WTC11 (cell line): ENCODE results near the gene CDC16. TPM values are rescaled to one million over a fixed set of nuclear protein-coding genes. Genes with fewer than 3 reads are reported as not detected.

Experiments used
- ATAC-seq: fragments of 200-7000 bp; cut with Tn5 transposase; 2 replicates; pipeline ENCODE4 v1.10.0; 2021; ENCODE audit warnings: mild to moderate bottlenecking, moderate library complexity
- CTCF ChIA-PET: fragments of 300-600 bp; sonication (Branson Sonifier 250); formaldehyde crosslinking; loops from one replicate; lab custom pipeline; 2021; ENCODE audit warnings: antibody characterized with exemption; lab: Charles Lee
- POLR2A ChIA-PET: fragments of 350-600 bp; sonication (Branson Sonifier 250); formaldehyde crosslinking; loops from one replicate; lab custom pipeline; 2021; ENCODE audit warnings: antibody characterized with exemption; lab: Charles Lee
- DNase-seq: peaks from one replicate; pipeline ENCODE4 v3.0.0; 2021; ENCODE audit warnings: low spot score
- H3K27ac Mint-ChIP-seq: 2 replicates; pipeline ENCODE4 v1.8.0; 2021; ENCODE audit warnings: mixed read lengths
- H3K27me3 Mint-ChIP-seq: 2 replicates; pipeline ENCODE4 v1.8.0; 2021; ENCODE audit warnings: low read depth, mild to moderate bottlenecking, moderate library complexity, mixed read lengths
- H3K36me3 Mint-ChIP-seq: 2 replicates; pipeline ENCODE4 v1.8.0; 2021; ENCODE audit warnings: mixed read lengths
- H3K4me1 Mint-ChIP-seq: 2 replicates; pipeline ENCODE4 v1.8.0; 2022; ENCODE audit warnings: mixed read lengths
- H3K4me3 Mint-ChIP-seq: 2 replicates; pipeline ENCODE4 v1.8.0; 2021; ENCODE audit warnings: mild to moderate bottlenecking, moderate library complexity, mixed read lengths
- H3K9me3 Mint-ChIP-seq: 2 replicates; pipeline ENCODE4 v1.8.0; 2021; ENCODE audit warnings: mixed read lengths
- EMX1 ChIP-seq: fragments of 250-450 bp; sonication (Bioruptor Pico); IDR thresholded peaks from 2 replicates; pipeline ENCODE4 v1.8.0; 2021; ENCODE audit warnings: mild to moderate bottlenecking
- FOXK1 ChIP-seq: sonication (generic); formaldehyde crosslinking; IDR thresholded peaks from 2 replicates; pipeline ENCODE4 v1.8.0; 2022; ENCODE audit warnings: mild to moderate bottlenecking, moderate library complexity, missing genetic modification reagents
- FOXP1 ChIP-seq: sonication (generic); formaldehyde crosslinking; IDR thresholded peaks from 2 replicates; pipeline ENCODE4 v1.8.0; 2022; ENCODE audit warnings: missing genetic modification reagents, mild to moderate bottlenecking, moderate library complexity, borderline replicate concordance
- GRHL2 ChIP-seq: fragments of 250-450 bp; sonication (Bioruptor Pico); IDR thresholded peaks from 2 replicates; pipeline ENCODE4 v1.8.0; 2022; ENCODE audit warnings: mild to moderate bottlenecking, moderate library complexity; ENCODE audit not compliant: insufficient replicate concordance, severe bottlenecking
- MXD4 ChIP-seq: fragments of 250-450 bp; sonication (Bioruptor Pico); IDR thresholded peaks from 2 replicates; pipeline ENCODE4 v1.8.0; 2021; ENCODE audit warnings: mild to moderate bottlenecking, moderate library complexity, borderline replicate concordance
- PRRX2 ChIP-seq: fragments of 250-450 bp; sonication (Bioruptor Pico); IDR thresholded peaks from 2 replicates; pipeline ENCODE4 v1.8.0; 2021; ENCODE audit warnings: mild to moderate bottlenecking
- TCF7 ChIP-seq: sonication (generic); formaldehyde crosslinking; IDR thresholded peaks from 2 replicates; pipeline ENCODE4 v1.8.0; 2022; ENCODE audit warnings: mild to moderate bottlenecking, low read depth, missing genetic modification reagents, moderate library complexity
- TEAD4 ChIP-seq: sonication (generic); formaldehyde crosslinking; IDR thresholded peaks from 2 replicates; pipeline ENCODE4 v1.8.0; 2022; ENCODE audit warnings: mild to moderate bottlenecking, missing genetic modification reagents
- ZNF219 ChIP-seq: sonication (generic); formaldehyde crosslinking; IDR thresholded peaks from 2 replicates; pipeline ENCODE4 v1.8.0; 2023; ENCODE audit warnings: missing genetic modification reagents, mild to moderate bottlenecking, borderline replicate concordance
- ZNF317 ChIP-seq: sonication (generic); formaldehyde crosslinking; IDR thresholded peaks from 2 replicates; pipeline ENCODE4 v1.8.1; 2023; ENCODE audit warnings: low read depth, mild to moderate bottlenecking, moderate library complexity, missing genetic modification reagents, borderline replicate concordance
- ZNF396 ChIP-seq: fragments of 250-450 bp; sonication (Bioruptor Pico); IDR thresholded peaks from 2 replicates; pipeline ENCODE4 v1.8.0; 2021; ENCODE audit warnings: mild to moderate bottlenecking, moderate library complexity, borderline replicate concordance
- total RNA-seq: library from RNA; stranded (reverse); gene quantifications from 3 replicates; pipeline ENCODE4 v1.2.3, GENCODE V29; 2021
- TF ChIP-seq, protein P1 (sequence below): sonication (generic); formaldehyde crosslinking; IDR thresholded peaks from 2 replicates; pipeline ENCODE4 v1.8.1; 2023; ENCODE audit warnings: mild to moderate bottlenecking, missing genetic modification reagents, moderate library complexity
- TF ChIP-seq, protein P2 (sequence below): sonication (generic); formaldehyde crosslinking; IDR thresholded peaks from 2 replicates; pipeline ENCODE4 v1.8.1; 2022; ENCODE audit warnings: mild to moderate bottlenecking, missing genetic modification reagents, moderate library complexity, borderline replicate concordance
- TF ChIP-seq, protein P3 (sequence below): sonication (generic); formaldehyde crosslinking; IDR thresholded peaks from 2 replicates; pipeline ENCODE4 v1.8.0; 2022; ENCODE audit warnings: mild to moderate bottlenecking, missing genetic modification reagents
- TF ChIP-seq, protein P4 (sequence below): sonication (generic); formaldehyde crosslinking; IDR thresholded peaks from 2 replicates; pipeline ENCODE4 v1.8.0; 2022; ENCODE audit warnings: missing genetic modification reagents
- TF ChIP-seq, protein P5 (sequence below): sonication (generic); formaldehyde crosslinking; IDR thresholded peaks from 2 replicates; pipeline ENCODE4 v1.8.1; 2022; ENCODE audit warnings: mild to moderate bottlenecking, moderate library complexity, missing genetic modification reagents
- TF ChIP-seq, protein P6 (sequence below): sonication (generic); formaldehyde crosslinking; IDR thresholded peaks from 2 replicates; pipeline ENCODE4 v1.8.0; 2022; ENCODE audit warnings: mild to moderate bottlenecking, missing genetic modification reagents

Gene CDC16
- total RNA-seq, 1 experiment from 2014 or later: 73.5 TPM

DNA sequence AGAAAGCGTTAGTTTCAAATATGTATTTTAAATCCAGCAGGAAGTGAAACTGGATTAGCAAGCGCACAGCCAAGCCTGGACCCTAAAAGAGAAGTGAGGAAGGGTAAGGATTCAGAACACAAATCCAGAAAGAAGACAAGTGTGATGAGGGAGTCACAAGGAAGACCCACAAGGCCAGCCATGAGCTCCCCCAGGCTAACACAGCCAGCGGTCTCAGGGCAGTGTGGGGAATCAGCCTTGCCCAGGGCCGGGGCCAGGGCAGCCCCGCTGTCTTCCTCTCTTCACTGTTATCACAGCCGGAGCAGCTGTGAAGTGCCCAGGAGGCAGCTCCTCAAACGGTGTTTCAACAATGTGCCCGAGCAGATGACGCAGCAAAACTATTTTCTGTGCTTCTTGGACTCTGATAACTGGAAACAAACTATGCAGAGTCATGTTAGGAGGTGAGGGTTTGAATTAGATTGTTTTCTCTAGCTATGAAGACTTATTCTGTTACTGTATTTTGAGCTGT, 12.2 kb upstream of the CDC16 start (continued):
- TF ChIP-seq, protein P1, sequence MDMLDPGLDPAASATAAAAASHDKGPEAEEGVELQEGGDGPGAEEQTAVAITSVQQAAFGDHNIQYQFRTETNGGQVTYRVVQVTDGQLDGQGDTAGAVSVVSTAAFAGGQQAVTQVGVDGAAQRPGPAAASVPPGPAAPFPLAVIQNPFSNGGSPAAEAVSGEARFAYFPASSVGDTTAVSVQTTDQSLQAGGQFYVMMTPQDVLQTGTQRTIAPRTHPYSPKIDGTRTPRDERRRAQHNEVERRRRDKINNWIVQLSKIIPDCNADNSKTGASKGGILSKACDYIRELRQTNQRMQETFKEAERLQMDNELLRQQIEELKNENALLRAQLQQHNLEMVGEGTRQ: no peak
- TF ChIP-seq, all 79 proteins: peak for 0

DNA sequence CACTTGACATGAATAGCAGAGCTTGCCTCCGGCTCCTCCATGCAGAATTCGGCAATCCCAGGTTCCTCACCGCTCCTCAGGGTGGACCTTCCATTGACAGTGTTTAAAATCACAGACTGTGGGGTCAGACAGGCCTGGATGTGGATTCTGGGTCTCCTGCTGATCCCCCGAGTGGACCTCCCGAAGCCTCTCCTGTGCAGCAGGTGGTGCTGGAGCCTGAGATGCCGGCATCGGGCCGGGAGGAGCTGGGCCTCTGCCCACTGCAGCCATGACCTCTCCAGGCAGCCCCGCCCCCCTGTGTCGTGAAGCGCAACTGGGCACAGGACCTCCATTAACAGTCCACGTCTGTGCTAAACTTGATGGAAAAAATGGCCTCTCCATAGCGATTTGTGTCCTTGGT, 10.5 kb upstream of the CDC16 start:
- H3K9me3 Mint-ChIP-seq: no peaks in the 10 kb centered on the region
- no peak for DNase-seq
- CTCF ChIA-PET: interaction anchor here (0.6 kb wide), 1 partner anchor 376 kb away, joined by 3 read pairs; no protein-coding TSS in a partner anchor
- H3K27me3 Mint-ChIP-seq: no peaks in the 10 kb centered on the region
- TF ChIP-seq EMX1 (CRISPR knock-in tag): no peak
- TF ChIP-seq, protein P2, sequence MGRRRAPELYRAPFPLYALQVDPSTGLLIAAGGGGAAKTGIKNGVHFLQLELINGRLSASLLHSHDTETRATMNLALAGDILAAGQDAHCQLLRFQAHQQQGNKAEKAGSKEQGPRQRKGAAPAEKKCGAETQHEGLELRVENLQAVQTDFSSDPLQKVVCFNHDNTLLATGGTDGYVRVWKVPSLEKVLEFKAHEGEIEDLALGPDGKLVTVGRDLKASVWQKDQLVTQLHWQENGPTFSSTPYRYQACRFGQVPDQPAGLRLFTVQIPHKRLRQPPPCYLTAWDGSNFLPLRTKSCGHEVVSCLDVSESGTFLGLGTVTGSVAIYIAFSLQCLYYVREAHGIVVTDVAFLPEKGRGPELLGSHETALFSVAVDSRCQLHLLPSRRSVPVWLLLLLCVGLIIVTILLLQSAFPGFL (CRISPR knock-in tag): no peak
- TF ChIP-seq FOXK1: no peak
- TF ChIP-seq, all 79 proteins: peak for 0
- no peak overlapping the region for H3K27ac Mint-ChIP-seq
- H3K4me3 Mint-ChIP-seq: no peak overlapping the region
- no peaks in the 10 kb centered on the region for H3K36me3 Mint-ChIP-seq
- no peak for ATAC-seq
- peaks cover 43% of the 10 kb centered on the region for H3K4me1 Mint-ChIP-seq
- POLR2A ChIA-PET: no interaction called here

DNA sequence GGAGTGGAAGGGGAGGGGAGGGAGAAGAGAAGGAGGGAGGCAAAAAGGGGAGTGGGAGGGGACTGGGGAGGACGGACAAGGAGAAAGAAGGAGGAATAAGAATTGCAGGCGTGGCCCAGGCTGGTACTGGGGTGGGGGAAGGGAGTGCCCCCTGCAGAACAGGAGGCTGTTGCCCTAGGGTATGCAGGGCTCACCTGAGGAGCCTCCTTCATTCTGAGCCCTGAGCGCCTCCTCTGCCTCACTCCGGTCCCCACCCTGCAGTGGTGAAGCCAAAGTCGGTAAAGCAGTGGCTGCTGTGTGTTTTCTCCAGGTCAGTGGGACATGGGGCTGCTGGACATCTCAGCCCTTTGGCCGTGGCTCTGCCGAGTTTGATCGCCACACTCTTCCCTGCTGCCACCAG, 9.1 kb upstream of the CDC16 start:
- POLR2A ChIA-PET: no interaction called here
- CTCF ChIA-PET: interaction anchor here (1.0 to 1.7 kb wide), 8 partner anchors 69 to 209 kb away, joined by 3 to 12 read pairs (median 4); no protein-coding TSS in a partner anchor

DNA sequence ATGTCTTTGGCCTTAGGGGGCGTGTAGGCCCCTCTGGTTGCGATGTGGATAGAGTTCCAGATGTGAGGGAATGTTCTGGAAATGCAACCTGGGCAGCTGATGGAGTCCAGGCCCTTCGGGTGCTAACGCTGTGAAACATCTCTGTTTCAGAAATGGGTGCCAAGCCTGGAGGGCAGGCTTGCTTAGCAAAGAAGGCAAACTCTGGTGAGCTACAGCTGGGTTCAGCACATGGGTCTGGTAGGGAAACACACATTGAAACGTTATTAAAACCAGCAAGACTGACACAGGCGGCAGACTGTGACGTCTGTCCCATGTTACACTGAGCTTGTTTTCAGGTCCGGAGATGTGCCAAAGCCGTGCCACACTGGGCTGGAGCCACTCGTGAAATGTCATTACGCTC, 8.6 kb upstream of the CDC16 start:
- no peaks in the 10 kb centered on the region for H3K9me3 Mint-ChIP-seq
- no peak overlapping the region for H3K4me3 Mint-ChIP-seq
- H3K36me3 Mint-ChIP-seq: no peaks in the 10 kb centered on the region
- DNase-seq: no peak
- no peak overlapping the region for H3K27ac Mint-ChIP-seq
- TF ChIP-seq TEAD4 (CRISPR knock-in tag) (no peak), PRRX2 (CRISPR knock-in tag) (no peak), FOXP1 (CRISPR knock-in tag) (no peak)
- TF ChIP-seq, protein P3, sequence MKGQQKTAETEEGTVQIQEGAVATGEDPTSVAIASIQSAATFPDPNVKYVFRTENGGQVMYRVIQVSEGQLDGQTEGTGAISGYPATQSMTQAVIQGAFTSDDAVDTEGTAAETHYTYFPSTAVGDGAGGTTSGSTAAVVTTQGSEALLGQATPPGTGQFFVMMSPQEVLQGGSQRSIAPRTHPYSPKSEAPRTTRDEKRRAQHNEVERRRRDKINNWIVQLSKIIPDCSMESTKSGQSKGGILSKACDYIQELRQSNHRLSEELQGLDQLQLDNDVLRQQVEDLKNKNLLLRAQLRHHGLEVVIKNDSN (CRISPR knock-in tag): no peak
- TF ChIP-seq, protein P4, sequence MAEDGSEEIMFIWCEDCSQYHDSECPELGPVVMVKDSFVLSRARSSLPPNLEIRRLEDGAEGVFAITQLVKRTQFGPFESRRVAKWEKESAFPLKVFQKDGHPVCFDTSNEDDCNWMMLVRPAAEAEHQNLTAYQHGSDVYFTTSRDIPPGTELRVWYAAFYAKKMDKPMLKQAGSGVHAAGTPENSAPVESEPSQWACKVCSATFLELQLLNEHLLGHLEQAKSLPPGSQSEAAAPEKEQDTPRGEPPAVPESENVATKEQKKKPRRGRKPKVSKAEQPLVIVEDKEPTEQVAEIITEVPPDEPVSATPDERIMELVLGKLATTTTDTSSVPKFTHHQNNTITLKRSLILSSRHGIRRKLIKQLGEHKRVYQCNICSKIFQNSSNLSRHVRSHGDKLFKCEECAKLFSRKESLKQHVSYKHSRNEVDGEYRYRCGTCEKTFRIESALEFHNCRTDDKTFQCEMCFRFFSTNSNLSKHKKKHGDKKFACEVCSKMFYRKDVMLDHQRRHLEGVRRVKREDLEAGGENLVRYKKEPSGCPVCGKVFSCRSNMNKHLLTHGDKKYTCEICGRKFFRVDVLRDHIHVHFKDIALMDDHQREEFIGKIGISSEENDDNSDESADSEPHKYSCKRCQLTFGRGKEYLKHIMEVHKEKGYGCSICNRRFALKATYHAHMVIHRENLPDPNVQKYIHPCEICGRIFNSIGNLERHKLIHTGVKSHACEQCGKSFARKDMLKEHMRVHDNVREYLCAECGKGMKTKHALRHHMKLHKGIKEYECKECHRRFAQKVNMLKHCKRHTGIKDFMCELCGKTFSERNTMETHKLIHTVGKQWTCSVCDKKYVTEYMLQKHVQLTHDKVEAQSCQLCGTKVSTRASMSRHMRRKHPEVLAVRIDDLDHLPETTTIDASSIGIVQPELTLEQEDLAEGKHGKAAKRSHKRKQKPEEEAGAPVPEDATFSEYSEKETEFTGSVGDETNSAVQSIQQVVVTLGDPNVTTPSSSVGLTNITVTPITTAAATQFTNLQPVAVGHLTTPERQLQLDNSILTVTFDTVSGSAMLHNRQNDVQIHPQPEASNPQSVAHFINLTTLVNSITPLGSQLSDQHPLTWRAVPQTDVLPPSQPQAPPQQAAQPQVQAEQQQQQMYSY (CRISPR knock-in tag): no peak
- TF ChIP-seq, protein P5, sequence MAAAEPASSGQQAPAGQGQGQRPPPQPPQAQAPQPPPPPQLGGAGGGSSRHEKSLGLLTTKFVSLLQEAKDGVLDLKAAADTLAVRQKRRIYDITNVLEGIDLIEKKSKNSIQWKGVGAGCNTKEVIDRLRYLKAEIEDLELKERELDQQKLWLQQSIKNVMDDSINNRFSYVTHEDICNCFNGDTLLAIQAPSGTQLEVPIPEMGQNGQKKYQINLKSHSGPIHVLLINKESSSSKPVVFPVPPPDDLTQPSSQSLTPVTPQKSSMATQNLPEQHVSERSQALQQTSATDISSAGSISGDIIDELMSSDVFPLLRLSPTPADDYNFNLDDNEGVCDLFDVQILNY (CRISPR knock-in tag): no peak
- TF ChIP-seq, all 79 proteins: peak for 0
- ATAC-seq: no peak
- Mint-ChIP-seq H3K27me3 (no peaks in the 10 kb centered on the region), H3K4me1 (peaks cover 60% of the 10 kb centered on the region)
- POLR2A ChIA-PET: no interaction called here
- CTCF ChIA-PET: interaction anchor here (1.0 to 1.7 kb wide), 9 partner anchors 69 to 209 kb away, joined by 3 to 12 read pairs (median 3); no protein-coding TSS in a partner anchor

More for the DNA sequence above, 9.1 kb upstream of the CDC16 start:
- Mint-ChIP-seq H3K27ac (no peak overlapping the region), H3K36me3 (no peaks in the 10 kb centered on the region), H3K4me1 (peaks cover 57% of the 10 kb centered on the region)
- ATAC-seq: no peak
- TF ChIP-seq GRHL2 (CRISPR knock-in tag): no peak
- no peak for TF ChIP-seq TCF7 (CRISPR knock-in tag)
- no peak for TF ChIP-seq MXD4 (CRISPR knock-in tag)
- no peak for TF ChIP-seq ZNF396 (CRISPR knock-in tag)
- TF ChIP-seq ZNF219 (CRISPR knock-in tag): no peak
- no peak for TF ChIP-seq ZNF317
- TF ChIP-seq, protein P6, sequence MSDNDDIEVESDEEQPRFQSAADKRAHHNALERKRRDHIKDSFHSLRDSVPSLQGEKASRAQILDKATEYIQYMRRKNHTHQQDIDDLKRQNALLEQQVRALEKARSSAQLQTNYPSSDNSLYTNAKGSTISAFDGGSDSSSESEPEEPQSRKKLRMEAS (CRISPR knock-in tag): no peak
- TF ChIP-seq, all 79 proteins: peak for 0
- Mint-ChIP-seq H3K9me3 (no peaks in the 10 kb centered on the region), H3K4me3 (no peak overlapping the region), H3K27me3 (no peaks in the 10 kb centered on the region)
- DNase-seq: no peak
